Left colon (tissue), 2 donors: ENCODE measurements around the gene PLA2R1. TPM values are rescaled to one million over a fixed set of nuclear protein-coding genes. Genes with fewer than 3 reads are reported as not detected.
"Not testable (repeated sequence)": the region's sequence is repeated elsewhere in the genome, so short reads cannot be mapped to it uniquely, and the experiment has no call there.

Experiments used
- ATAC-seq: fragments of 200-7000 bp; cut with Tn5 transposase; one replicate; pipeline ENCODE4 v1.9.1; 2020; ENCODE audit warnings: mild to moderate bottlenecking, moderate library complexity
- DNase-seq, 2 donors: peaks; one replicate each; pipeline ENCODE4 v3.0.0-alpha.2; 2020
- intact Hi-C, 2 donors: fragments of 100-400 bp; cut with DNase I in 1 of 2; cut with micrococcal nuclease in 1 of 2; formaldehyde crosslinking; loops; one replicate each; pipeline versions ENCODE4 v1.11.2 to v1.14.0; 2022; cut with DNase I, micrococcal nuclease
- total RNA-seq, 2 donors: library from RNA; stranded (reverse); fragmentation: NEBNext Ultra II Directional; extraction: Animal tissue kit (Norgen Biotek cat#: 25700); gene quantifications; one replicate each; pipeline ENCODE4 v1.2.1, GENCODE V29; 2021
- donor health status: DM: no; HTN: no; CAD: no.
- donor health status: DM: yes; HTN: yes; CAD: no.

PLA2R1 gene
- total RNA-seq, 2 donors from 2014 or later = 6.8 to 11.4 TPM

GRCh38 chr2:159998243-159998642, 64.2 kb downstream of the PLA2R1 start:
- no peak for DNase-seq
- intact Hi-C loops = no loop called here
- ATAC-seq = no peak

DNA sequence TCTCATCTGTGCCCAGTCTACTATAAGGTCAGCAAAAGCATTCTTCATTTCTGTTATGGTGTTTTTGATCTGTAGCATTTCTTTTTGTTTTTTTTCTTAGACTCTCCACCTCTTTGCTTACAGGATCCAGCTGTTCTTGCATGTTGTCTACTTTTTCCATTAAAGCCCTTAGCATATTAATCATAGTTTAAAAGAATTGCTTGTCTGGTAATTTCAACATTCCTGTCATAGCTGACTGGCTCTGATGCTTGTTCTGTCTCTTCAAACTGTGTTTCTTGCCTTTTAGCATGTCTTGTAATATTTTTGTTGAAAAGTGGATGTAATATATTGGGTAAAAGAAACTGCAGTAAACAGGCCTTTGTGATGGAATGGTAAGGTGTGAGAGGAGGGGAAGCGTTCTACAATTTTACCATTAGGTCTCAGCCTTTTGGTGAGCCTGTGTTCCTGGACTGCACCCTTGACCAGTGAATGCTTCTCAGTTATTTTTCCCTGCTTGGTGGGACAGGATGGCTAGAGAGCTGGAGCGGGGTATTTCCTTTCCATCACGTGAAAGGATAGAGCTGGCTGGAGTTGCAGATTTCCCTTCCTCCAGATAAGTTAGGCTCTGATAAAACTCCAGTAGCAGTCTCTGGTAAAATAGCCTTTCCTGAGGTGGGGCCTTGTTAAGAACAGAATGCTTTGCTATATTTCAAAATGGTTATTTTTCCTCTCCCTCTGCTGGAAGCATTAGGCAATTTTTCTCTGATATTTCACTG, 65.4 kb downstream of the PLA2R1 start:
- ATAC-seq (no peak), DNase-seq (no peak)
- intact Hi-C loops = no loop called here

DNA sequence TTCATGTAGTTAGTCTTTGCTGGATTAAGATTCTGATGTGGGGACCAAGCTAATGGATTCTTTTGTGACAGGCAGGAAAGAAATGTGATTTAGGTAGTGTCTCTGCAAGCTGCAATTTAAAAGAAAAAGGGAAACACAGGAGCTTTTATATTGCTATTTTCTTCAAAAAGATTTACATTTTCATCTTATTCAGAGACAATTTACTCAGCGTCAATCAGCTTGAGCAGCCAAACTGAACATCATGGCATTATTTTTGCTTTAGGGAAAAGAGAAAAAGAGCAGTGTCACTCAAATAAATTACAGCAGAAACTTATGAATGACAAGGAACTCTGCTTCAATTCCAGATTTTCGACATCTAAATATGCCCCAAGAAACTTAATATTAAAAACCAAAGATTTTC, 67.4 kb downstream of the PLA2R1 start:
- DNase-seq = no peak
- no peak for ATAC-seq
- intact Hi-C loops = no loop called here

- intact Hi-C loops = no loop called here
- ATAC-seq (no peak), DNase-seq (no peak)
Observed at GRCh38 chr2:159989249-159989648, 73.2 kb downstream of the PLA2R1 start.

DNA sequence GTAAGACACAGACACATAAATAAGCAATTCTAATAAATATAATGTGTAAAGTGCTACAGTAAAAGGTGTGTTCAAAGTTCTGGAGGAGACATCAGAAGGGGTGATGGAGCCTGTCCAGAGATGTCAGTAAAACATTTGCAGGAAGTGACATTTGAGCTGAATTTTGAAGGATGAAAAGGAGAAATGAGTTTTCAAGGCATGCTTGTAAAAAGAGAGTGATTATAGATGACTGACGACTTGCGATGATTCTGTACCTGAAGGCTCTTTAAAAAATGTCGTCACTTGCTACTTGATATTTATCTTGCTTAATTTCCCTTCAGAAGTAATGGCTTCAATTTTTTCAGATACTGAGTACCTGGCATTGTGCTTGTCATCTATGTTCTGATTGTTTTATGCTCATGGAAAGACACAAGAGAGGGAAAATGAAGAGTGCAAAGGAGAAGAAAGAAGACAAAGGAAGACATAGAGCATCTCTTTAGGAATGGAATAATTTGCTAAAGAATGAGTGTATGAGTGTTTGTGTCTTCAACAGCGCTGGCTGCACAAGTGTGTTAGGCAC, 73.9 kb downstream of the PLA2R1 start:
- DNase-seq (no peak), ATAC-seq (no peak)
- intact Hi-C loops = no loop called here

DNA sequence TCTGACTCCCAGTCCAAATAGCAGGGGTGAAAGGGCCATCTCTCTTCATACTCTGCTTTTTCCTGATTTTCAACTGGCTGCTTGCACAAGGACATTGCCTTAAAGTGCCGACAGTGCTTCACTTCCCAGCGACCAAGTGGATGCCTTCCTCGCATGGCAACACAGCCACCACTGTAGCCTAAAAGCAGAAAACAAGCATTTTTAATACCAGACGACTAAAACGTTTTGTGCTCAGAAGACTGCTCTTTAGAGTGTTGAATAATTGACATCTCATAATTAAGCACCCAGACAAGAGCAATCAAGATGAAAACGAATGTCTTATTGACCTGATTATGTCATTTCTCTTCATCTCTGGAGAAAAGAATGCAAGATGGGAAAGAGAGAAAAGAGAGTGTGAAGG, 75.2 kb downstream of the PLA2R1 start:
- DNase-seq (no peak), ATAC-seq (no peak)
- intact Hi-C loops = no loop called here

GRCh38 chr2:159985656-159986055, 76.8 kb downstream of the PLA2R1 start:
- ATAC-seq (no peak), DNase-seq (no peak)
- intact Hi-C loops = no loop called here

DNA sequence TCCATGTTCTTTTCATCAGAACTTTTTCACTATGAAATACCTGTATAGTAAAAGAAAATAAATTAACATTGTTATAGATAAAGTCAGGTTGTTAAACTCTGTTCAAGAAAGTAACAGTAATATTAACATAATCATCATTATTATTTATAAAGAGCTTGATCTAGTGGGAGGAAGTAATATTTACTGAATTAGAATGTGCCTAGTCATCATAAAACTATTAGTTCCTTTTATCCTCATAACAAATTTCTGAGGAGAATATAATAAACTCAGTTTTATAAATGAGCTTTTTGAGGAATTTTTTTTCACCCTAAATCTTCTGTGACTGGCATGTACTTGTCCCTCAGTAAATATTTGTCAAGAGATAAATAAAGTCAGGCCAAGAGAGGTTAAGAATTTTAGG, 78.4 kb downstream of the PLA2R1 start:
- DNase-seq (no peak), ATAC-seq (no peak)
- intact Hi-C loops = no loop called here

DNA sequence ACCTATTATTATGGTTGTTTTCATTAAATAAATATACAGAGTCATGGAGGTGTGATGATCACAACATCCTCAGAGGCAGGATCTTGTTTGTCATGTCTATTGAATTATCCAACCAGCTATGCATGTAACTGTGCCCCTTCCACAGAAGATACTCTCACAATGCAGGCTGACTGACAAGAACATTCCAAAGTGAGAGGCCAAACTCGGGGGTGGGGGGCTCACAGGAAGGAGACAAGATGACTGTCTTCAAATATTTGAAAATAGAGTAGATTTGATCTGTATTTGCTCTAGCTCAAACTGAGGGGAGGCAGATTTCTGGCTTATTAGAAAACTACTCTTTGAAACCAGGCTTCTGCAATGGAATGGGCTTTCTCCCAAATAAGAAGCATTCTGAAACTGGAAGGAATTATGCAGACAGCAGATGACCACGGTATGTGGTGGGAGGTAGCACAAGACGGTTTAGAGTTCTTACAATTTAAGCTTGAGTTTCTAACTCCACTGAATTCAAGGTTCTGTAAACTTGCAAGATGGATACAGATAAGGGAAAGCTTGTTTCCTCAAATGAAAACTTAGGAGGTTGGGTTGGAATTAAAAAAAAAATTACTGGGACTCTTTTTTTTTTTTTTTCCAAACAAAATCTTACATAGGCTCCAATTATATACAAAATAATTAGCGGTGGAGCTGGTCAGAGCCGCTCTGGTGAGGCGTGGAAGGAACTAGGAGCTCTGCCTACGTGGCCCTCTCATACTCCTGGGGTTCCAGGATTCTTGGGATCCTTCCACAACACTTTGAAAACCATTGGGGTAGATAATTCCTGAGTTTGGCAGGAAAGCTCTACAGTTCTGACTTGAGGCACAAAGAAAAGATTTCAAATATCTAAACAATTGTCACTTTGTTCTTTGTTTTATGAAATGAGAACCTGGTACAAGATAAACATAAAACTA, 79.3 kb downstream of the PLA2R1 start:
- intact Hi-C loops = no loop called here
- DNase-seq (no peak), ATAC-seq (no peak)

DNA sequence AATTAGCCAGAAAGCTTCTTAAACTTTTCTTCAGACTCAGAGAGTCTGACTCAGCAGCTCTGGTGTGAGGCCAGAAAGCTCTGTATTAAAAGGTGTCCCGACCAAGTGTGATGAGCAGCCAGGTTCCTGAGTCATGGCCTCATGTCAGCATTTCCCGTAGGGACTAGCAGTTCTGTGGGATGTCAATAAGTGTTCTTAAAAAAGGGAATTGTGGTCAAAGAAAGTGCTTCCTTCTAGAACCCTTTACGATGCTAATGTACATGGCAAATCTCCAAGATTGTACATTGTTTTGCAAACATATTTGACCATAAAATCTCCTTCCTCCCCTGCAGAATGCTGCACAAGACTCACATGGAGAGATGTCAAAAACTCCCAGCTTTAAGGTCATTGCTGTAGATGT, 80.1 kb downstream of the PLA2R1 start:
- peak; percentile 36 for ATAC-seq
- intact Hi-C loops = no loop called here
- no peak for DNase-seq

GRCh38 chr2:159976527-159977160, 85.8 kb downstream of the PLA2R1 start:
- ATAC-seq (no peak), DNase-seq (no peak)
- intact Hi-C loops = no loop called here

DNA sequence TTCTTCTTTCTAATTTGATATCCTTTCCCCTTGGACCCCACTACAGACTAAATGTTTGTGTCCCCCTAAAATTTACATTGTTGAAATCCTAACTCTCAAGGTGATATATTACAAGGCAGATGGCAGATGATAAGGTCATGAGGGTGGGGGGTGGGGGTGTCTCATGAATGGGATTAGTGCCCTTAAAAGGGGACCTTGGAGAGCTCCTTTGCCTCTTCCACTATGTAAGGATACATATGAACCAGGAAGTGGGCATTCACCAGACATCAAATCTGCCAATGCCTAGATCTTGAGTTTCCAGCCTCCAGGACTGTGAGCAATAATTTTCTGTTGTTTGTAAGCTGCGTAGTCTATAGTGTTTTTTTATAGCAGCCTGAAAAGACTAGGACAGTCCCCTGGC, 89.1 kb downstream of the PLA2R1 start:
- intact Hi-C loops = no loop called here
- no peak for ATAC-seq
- DNase-seq = no peak

DNA sequence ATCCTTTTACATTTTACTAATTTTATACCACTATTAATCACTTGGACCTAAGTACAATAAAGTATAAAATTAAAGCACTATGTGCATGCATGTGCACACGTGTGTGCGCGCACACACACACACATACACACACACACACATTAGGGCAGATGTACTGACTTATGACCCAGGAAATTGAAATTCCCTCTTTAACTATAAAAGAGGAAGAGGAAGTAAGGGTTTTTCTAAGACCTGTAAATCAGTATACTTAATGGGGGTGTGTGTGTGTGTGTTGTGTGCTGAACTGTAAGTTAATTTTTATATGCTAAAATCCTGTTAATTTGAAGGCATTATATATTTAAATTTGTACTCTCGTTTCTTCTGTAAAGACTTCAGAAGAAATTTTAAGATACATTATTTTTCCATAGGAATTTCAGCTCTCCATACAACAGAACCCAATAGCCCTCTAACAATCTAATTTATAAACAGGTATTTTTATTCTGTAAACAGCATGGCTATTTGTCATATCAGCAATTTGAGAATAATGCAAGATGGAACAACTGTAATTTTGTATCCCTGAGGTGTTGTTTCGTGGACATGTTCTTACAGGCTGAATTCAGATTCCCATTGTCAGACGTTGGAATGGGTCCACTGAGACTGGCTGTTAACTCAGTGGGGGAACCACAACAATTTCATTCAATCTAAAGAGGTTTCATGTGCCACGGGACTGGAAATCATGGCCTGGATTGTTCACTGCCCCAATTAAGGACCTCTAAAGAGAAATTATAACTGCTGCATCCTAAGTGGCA, 90.9 kb downstream of the PLA2R1 start:
- ATAC-seq = peak; percentile 39
- no peak for DNase-seq
- intact Hi-C loops = no loop called here

- DNase-seq, intact Hi-C loops: not testable (repeated sequence)
Observed at GRCh38 chr2:159970548-159970947, 91.9 kb downstream of the PLA2R1 start.

DNA sequence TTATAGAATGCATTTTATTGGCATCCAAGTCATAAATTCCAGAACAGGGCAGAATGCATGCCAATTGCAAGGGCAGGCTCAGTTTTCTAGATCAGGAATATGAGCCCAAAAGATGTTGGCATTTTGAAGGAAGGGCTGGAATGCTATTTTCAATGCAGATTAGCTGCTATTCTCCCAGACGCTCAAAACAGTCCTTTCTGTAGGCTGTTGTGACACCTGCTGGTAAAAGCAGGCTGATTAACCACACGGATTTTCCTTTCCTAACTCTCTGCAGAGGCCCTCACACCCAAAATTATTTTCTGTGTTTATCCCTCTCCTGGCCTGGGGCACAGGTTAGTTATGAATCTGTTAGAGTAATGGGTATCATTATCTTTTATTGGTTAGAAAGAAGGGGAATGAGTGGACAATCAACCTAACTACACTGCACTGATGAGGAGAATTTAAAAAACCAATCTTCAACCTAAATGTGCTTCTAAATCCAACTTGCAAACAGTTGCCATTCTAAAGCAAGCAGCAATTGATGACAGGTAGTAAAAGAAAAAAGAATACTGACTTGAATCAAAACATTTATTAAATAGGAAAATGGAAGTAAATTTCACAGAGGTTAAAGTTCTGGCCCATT, 94.0 kb downstream of the PLA2R1 start:
- no peak for DNase-seq
- intact Hi-C loops = no loop called here
- ATAC-seq = peak; percentile 66

More at GRCh38 chr2:159970548-159970947, 91.9 kb downstream of the PLA2R1 start:
- ATAC-seq = not testable (repeated sequence)

DNA sequence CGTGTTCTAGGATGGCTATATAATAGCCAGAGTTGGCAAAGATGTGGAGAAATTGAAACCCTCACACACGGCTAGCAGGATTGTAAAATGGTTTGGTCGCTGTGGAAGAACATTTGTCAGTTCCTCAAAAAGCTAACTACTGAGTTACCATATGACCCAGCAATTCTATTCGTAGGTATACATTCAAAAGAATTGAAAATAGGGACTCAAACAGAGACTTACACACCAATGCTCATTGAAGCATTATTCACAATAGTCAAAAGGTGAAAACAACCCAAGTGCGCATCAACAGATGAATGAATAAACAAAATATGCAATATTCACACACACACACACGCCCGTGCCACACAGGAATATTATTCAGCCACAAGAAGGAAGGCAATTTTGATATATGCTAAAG, 98.7 kb downstream of the PLA2R1 start:
- ATAC-seq (no peak), DNase-seq (no peak)
- intact Hi-C loops = no loop called here

GRCh38 chr2:159962513-159962912, 99.9 kb downstream of the PLA2R1 start:
- not testable (repeated sequence) for ATAC-seq, DNase-seq

DNA sequence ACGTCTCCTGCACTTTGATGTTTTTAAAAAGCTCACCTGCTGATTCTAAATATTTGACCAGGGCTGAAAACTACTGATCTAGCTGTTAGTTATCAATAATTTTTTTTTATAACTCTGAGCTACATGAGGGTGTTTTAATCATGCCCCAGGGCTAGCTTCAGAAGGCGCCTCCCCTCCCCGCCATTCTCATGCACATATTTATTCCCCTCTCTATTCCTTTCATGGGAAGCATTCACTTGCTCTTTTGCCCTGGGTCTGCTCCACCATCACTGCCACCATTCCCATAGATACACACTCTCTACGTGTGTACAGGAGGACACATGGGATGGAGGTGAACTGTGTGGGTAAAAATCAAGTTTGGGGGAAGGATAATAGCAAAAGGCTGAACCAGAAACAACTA, 101.0 kb downstream of the PLA2R1 start:
- no peak for ATAC-seq
- intact Hi-C loops = no loop called here
- DNase-seq = no peak

More at GRCh38 chr2:159962513-159962912, 99.9 kb downstream of the PLA2R1 start:
- intact Hi-C loops = not testable (repeated sequence)
